GM21528 (cell line): ENCODE data around the gene C19orf85.
"Not testable (repeated sequence)": the region's sequence is repeated elsewhere in the genome, so short reads cannot be mapped to it uniquely, and the experiment has no call there.

Experiments
- ATAC-seq: cut with Tn5 transposase; IDR thresholded peaks from one replicate; pipeline ENCODE4 v1.9.1; 2021; ENCODE audit warnings: mild to moderate bottlenecking, moderate library complexity; ENCODE audit not compliant: unreplicated experiment, low FRiP score

C19orf85 gene

GRCh38 chr19:55464662-55465054 lies at the start of gene C19orf85:
C19orf85 (minus strand) TSS chr19:55464751; CDS start chr19:55464554, 197 bp downstream.
- ATAC-seq = no peak

GRCh38 chr19:55508120-55508519 lies 43.6 kb upstream of the C19orf85 start:
- ATAC-seq = no peak

GRCh38 chr19:55504981-55505380 lies 40.4 kb upstream of the C19orf85 start:
- no peak for ATAC-seq

- ATAC-seq = peak; percentile 14
Observed at GRCh38 chr19:55504252-55504603, 39.7 kb upstream of the C19orf85 start.

GRCh38 chr19:55503502-55504251 lies 39.1 kb upstream of the C19orf85 start:
- peak; percentile 88 for ATAC-seq

- no peak for ATAC-seq
Observed at GRCh38 chr19:55503157-55503501, 38.6 kb upstream of the C19orf85 start.

GRCh38 chr19:55502197-55502952 lies 37.8 kb upstream of the C19orf85 start:
- ATAC-seq = no peak

GRCh38 chr19:55500368-55500952 lies 35.9 kb upstream of the C19orf85 start:
- ATAC-seq = no peak

- no peak for ATAC-seq
Observed at GRCh38 chr19:55498246-55498840, 33.8 kb upstream of the C19orf85 start.

- no peak for ATAC-seq
Observed at GRCh38 chr19:55497763-55498162, 33.2 kb upstream of the C19orf85 start.

GRCh38 chr19:55496820-55497219 lies 32.3 kb upstream of the C19orf85 start:
- ATAC-seq = not testable (repeated sequence)

- ATAC-seq = no peak
Observed at GRCh38 chr19:55495646-55496349, 31.2 kb upstream of the C19orf85 start.

GRCh38 chr19:55494172-55494761 lies 29.7 kb upstream of the C19orf85 start:
- no peak for ATAC-seq

- no peak for ATAC-seq
Observed at GRCh38 chr19:55493645-55494171, 29.2 kb upstream of the C19orf85 start.

- ATAC-seq = no peak
Observed at GRCh38 chr19:55493052-55493644, 28.6 kb upstream of the C19orf85 start.

GRCh38 chr19:55492362-55492944 lies 27.9 kb upstream of the C19orf85 start:
- no peak for ATAC-seq

- ATAC-seq = no peak
Observed at GRCh38 chr19:55491546-55492360, 27.2 kb upstream of the C19orf85 start.
